ENCODE data around the gene CUBN. TPM values are rescaled to one million over a fixed set of nuclear protein-coding genes. Genes with fewer than 3 reads are reported as not detected.

The CUBN gene
- total and polyA plus RNA-seq, 2 of the 13 experiments (the other 11 are each of a cell fraction or from before 2014, with no cell fraction given): 0.27 to 0.32 TPM

DNA sequence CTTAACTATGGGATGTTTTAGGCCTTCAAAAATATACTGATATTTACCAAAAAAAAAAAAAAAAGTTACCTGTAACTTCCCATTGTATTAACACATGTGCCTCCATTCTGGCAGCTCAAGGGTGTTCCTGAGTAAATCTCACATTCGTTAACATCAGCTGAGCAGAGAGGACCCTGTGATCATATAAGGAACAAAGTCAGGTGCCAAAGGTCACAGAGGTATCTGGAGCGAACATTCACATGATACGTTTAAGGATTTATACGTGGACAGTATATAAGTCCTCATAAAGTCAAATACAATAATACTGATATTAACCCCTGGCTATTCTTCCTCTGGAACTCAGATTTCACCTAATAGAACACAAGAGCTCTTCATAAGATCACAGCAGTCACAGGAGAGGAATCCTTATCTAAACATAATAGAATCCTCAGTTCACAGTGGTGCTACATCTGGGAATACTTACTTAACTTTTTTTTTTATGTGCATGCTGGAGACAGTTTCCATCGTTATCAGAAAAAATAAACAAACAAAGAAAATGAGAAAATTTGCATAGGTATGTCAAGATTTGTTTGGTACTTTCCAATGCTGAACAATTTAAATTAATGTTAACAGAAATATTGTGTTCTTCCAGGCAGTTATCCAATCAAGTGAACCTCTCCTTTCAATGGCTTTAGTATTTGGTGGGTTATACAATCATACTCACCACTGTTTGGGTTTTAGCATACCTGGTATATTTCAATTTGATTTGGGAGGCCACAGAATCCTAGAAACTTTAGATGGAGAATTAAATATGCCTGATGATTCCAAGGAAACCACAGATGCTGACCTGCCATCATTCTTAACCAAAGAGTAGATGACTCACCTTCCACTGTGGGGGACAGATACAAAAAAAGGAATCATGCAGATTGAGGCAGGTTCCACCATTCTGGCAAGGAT lies 6.6 kb downstream of the CUBN start:
- Histone ChIP-seq H4K20me1 (ENCODE audit: insufficient read depth, low read length) (no peaks in the 10 kb centered on the region), H2AFZ (ENCODE audit: low read length) (no peak overlapping the region), H3K4me2 (ENCODE audit: low read depth, low read length) (no peak overlapping the region), H3K9ac (ENCODE audit: insufficient read depth, low read depth, low read length) (no peak overlapping the region), H3K79me2 (ENCODE audit: insufficient read depth, low read length) (no peaks in the 10 kb centered on the region), H3K4me3 (replicated peaks in 1 of 3; ENCODE audit: insufficient read depth in 1 of 3, low read depth in 2 of 3, low read length in 3 of 3) (no peak overlapping the region), H3K27me3 (ENCODE audit: control insufficient read depth in 1 of 2, insufficient read depth in 2 of 2, low read length in 2 of 2) (no peaks in the 10 kb centered on the region), H3K4me1 (ENCODE audit: insufficient read depth, low read length) (peaks cover 38% of the 10 kb centered on the region), H3K36me3 (replicated peaks in 1 of 2; ENCODE audit: control insufficient read depth in 1 of 2, insufficient read depth in 2 of 2, low read length in 2 of 2) (no peaks in the 10 kb centered on the region), H3K9me3 (ENCODE audit: low read length) (no peaks in the 10 kb centered on the region), H3K27ac (ENCODE audit: extremely low read length, insufficient read depth, low read length) (no peak overlapping the region)
- ATAC-seq: no peak
- ChIA-PET POLR2A (interaction anchor here (0.6 kb wide), 2 partner anchors 27 to 504 kb away, joined by 3 to 4 read pairs; no protein-coding TSS in a partner anchor), CTCF (ENCODE audit: low intra/inter-chr PET ratio, low total read pairs) (no interaction called here)
- WGBS (ENCODE audit: low lambda C conversion rate): 37% methylated on average over 5 of the region's 5 CpGs
- no TSS peak for BruUV-seq (replicated peaks)
- in situ Hi-C loops (cut with HindIII; ENCODE audit: extremely low pct_ligation_motif_present, low pct_unique_long_range_greater_than_20kb) (no loop called here), intact Hi-C loops (cut with micrococcal nuclease; ENCODE audit: unreplicated experiment) (no loop called here)
- TF ChIP-seq ZSCAN22 (CRISPR knock-in tag; IDR thresholded peaks at IDR 0.05) (no peak), ZNF652 (CRISPR knock-in tag; IDR thresholded peaks at IDR 0.05; ENCODE audit: borderline replicate concordance, low read depth) (peak; percentile 47; the same call in 1 of the 2 replicates)
- DNase-seq (ENCODE audit: low spot score): no peak
- FAIRE-seq: no peak

DNA sequence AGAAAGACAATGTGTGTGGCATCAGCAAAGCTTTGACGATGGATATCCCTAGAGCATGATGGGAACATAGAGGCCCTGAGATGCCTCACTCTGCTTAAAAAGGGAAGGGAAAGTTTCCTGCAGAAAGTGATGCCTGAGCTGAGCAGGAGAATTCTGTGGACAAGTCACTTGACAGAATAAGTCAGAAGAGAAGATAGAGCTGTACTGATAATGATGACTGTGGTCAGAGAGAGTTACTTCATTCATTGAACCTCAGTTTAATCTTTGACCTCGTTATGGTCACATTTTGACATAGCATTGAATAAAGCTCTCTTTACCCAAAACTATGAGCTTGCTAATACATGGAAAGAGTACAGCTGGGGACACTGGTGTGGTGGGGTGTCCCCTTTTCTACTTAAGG lies 7.6 kb downstream of the CUBN start:
- BruUV-seq (replicated peaks): no TSS peak
- Histone ChIP-seq H3K79me2 (ENCODE audit: insufficient read depth, low read length) (no peaks in the 10 kb centered on the region), H3K4me2 (ENCODE audit: low read depth, low read length) (no peak overlapping the region), H3K27me3 (ENCODE audit: control insufficient read depth in 1 of 2, insufficient read depth in 2 of 2, low read length in 2 of 2) (no peaks in the 10 kb centered on the region), H3K9me3 (ENCODE audit: low read length) (no peaks in the 10 kb centered on the region), H2AFZ (ENCODE audit: low read length) (no peak overlapping the region), H4K20me1 (ENCODE audit: insufficient read depth, low read length) (no peaks in the 10 kb centered on the region), H3K4me1 (ENCODE audit: insufficient read depth, low read length) (peaks cover 38% of the 10 kb centered on the region), H3K36me3 (replicated peaks in 1 of 2; ENCODE audit: control insufficient read depth in 1 of 2, insufficient read depth in 2 of 2, low read length in 2 of 2) (no peaks in the 10 kb centered on the region), H3K9ac (ENCODE audit: insufficient read depth, low read depth, low read length) (no peak overlapping the region), H3K4me3 (replicated peaks in 1 of 3; ENCODE audit: insufficient read depth in 1 of 3, low read depth in 2 of 3, low read length in 3 of 3) (no peak overlapping the region), H3K27ac (ENCODE audit: extremely low read length, insufficient read depth, low read length) (no peak overlapping the region)
- no peak for FAIRE-seq
- 73% methylated on average over 2 of the region's 2 CpGs for WGBS (ENCODE audit: low lambda C conversion rate)
- POLR2A ChIA-PET: interaction anchor here (0.6 kb wide), 1 partner anchor 26 kb away, joined by 4 read pairs; no protein-coding TSS in a partner anchor
- no peak for ATAC-seq
- DNase-seq (ENCODE audit: low spot score): no peak
- in situ Hi-C loops (cut with HindIII; ENCODE audit: extremely low pct_ligation_motif_present, low pct_unique_long_range_greater_than_20kb): no loop called here
- intact Hi-C loops (cut with micrococcal nuclease; ENCODE audit: unreplicated experiment): no loop called here
- CTCF ChIA-PET (ENCODE audit: low intra/inter-chr PET ratio, low total read pairs): no interaction called here
- TF ChIP-seq ZNF101 (CRISPR knock-in tag; IDR thresholded peaks at IDR 0.05; ENCODE audit: borderline replicate concordance, low read depth) (no peak), DPF2 (CRISPR knock-in tag; IDR thresholded peaks at IDR 0.05; ENCODE audit: borderline replicate concordance, low read depth) (no peak), ZNF460 (CRISPR knock-in tag; IDR thresholded peaks at IDR 0.05; ENCODE audit: borderline replicate concordance) (no peak), GZF1 (CRISPR knock-in tag; IDR thresholded peaks at IDR 0.05) (no peak), TCF12 (IDR thresholded peaks at IDR 0.05) (no peak), TCF12 (CRISPR knock-in tag; IDR thresholded peaks at IDR 0.05) (no peak), PAX8 (CRISPR knock-in tag; IDR thresholded peaks at IDR 0.05; ENCODE audit: borderline replicate concordance) (no peak), RAD51 (IDR thresholded peaks at IDR 0.05; ENCODE audit: borderline replicate concordance) (no peak), ZNF562 (CRISPR knock-in tag; IDR thresholded peaks at IDR 0.05; ENCODE audit: borderline replicate concordance) (no peak)
- TF ChIP-seq, protein P1, sequence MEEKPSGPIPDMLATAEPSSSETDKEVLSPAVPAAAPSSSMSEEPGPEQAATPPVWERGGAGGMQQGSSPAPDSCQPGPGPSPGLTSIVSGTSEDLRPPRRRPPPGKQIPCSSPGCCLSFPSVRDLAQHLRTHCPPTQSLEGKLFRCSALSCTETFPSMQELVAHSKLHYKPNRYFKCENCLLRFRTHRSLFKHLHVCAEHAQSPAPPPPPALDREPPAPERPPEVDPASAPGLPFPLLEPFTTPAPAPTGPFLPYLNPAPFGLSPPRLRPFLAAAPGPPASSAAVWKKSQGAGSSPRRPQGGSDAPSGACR (CRISPR knock-in tag; IDR thresholded peaks at IDR 0.05): no peak
